HG03139 (cell line): Measurements from ENCODE around the gene DTNBP1.

Experiments used
- ATAC-seq: cut with Tn5 transposase; IDR thresholded peaks from one replicate; pipeline ENCODE4 v1.9.1; 2021; ENCODE audit not compliant: unreplicated experiment

The DTNBP1 gene

GRCh38 chr6:15594512-15595259 is 68.1 kb downstream of the DTNBP1 start:
- ATAC-seq = no peak

GRCh38 chr6:15593798-15594197 is 69.0 kb downstream of the DTNBP1 start:
- ATAC-seq = no peak

- ATAC-seq = no peak
These were observed 70.2 kb downstream of the DTNBP1 start for GRCh38 chr6:15592610-15593009.

GRCh38 chr6:15588971-15589634 is 73.7 kb downstream of the DTNBP1 start:
- ATAC-seq = no peak

- ATAC-seq = no peak
These were observed 76.3 kb downstream of the DTNBP1 start for GRCh38 chr6:15586503-15586902.

GRCh38 chr6:15585760-15586214 is 77.0 kb downstream of the DTNBP1 start:
- ATAC-seq = no peak

GRCh38 chr6:15582499-15582898 is 80.3 kb downstream of the DTNBP1 start:
- no peak for ATAC-seq

- no peak for ATAC-seq
These were observed 81.1 kb downstream of the DTNBP1 start for GRCh38 chr6:15581751-15582150.

GRCh38 chr6:15580326-15580725 is 82.5 kb downstream of the DTNBP1 start:
- ATAC-seq = no peak

- ATAC-seq = no peak
These were observed 84.0 kb downstream of the DTNBP1 start for GRCh38 chr6:15578716-15579391.

GRCh38 chr6:15577550-15578171 is 85.2 kb downstream of the DTNBP1 start:
- no peak for ATAC-seq

GRCh38 chr6:15577106-15577505 is 85.7 kb downstream of the DTNBP1 start:
- ATAC-seq = no peak

- ATAC-seq = no peak
These were observed 87.3 kb downstream of the DTNBP1 start for GRCh38 chr6:15575357-15576033.

GRCh38 chr6:15574486-15574885 is 88.3 kb downstream of the DTNBP1 start:
- no peak for ATAC-seq

- no peak for ATAC-seq
These were observed 88.8 kb downstream of the DTNBP1 start for GRCh38 chr6:15574023-15574422.

GRCh38 chr6:15573384-15573783 is 89.4 kb downstream of the DTNBP1 start:
- ATAC-seq = no peak

- no peak for ATAC-seq
These were observed 90.4 kb downstream of the DTNBP1 start for GRCh38 chr6:15572296-15573016.

GRCh38 chr6:15570171-15570570 is 92.7 kb downstream of the DTNBP1 start:
- ATAC-seq = no peak

GRCh38 chr6:15569035-15569995 is 93.5 kb downstream of the DTNBP1 start:
- ATAC-seq = no peak
